Breast epithelium (tissue), 4 donors: ENCODE measurements around the gene MCRIP2. TPM values are rescaled to one million over a fixed set of nuclear protein-coding genes. Genes with fewer than 3 reads are reported as not detected.

ENCODE experiments used
- DNase-seq, 2 donors: peaks; one replicate each; pipeline ENCODE4 v3.0.0-alpha.2; 2019; ENCODE audit warnings: low spot score in 2 of 2
- H3K27ac ChIP-seq, 2 donors: fragments of 200-600 bp; sonication (generic) in 1 of 2; one replicate each; pipeline ENCODE4 v1.5.1; 2016 to 2019; ENCODE audit warnings: mild to moderate bottlenecking in 1 of 2
- H3K27me3 ChIP-seq, 2 donors: fragments of 200-600 bp; sonication (generic) in 1 of 2; one replicate each; pipeline versions ENCODE4 v1.5.1 to v1.6.0; 2017 to 2019; ENCODE audit warnings: control low read depth in 1 of 2, mild to moderate bottlenecking in 1 of 2
- H3K36me3 ChIP-seq: fragments of 200-600 bp; one replicate; pipeline ENCODE4 v1.5.1; 2019
- H3K4me1 ChIP-seq, 2 donors: fragments of 200-600 bp; sonication (generic); one replicate each; pipeline ENCODE4 v1.5.1; 2016 to 2019; ENCODE audit warnings: control low read depth in 1 of 2
- H3K4me3 ChIP-seq, 3 donors: fragments of 200-600 bp; sonication (generic); 1 replicate in 2 of 3; 2 replicates in 1 of 3; pipeline ENCODE4 v1.5.1; 2016 to 2019; ENCODE audit warnings: mild to moderate bottlenecking in 3 of 3, moderate library complexity in 2 of 3
- H3K9me3 ChIP-seq, 2 donors: fragments of 200-600 bp; sonication (generic) in 1 of 2; one replicate each; pipeline ENCODE4 v1.5.1; 2016 to 2019; ENCODE audit warnings: control low read depth in 1 of 2
- CTCF ChIP-seq, 3 donors: fragments of 450-650 bp; IDR thresholded peaks; one replicate each; pipeline ENCODE4 v1.5.1; 2016 to 2017; ENCODE audit warnings: antibody characterized with exemption in 3 of 3, mild to moderate bottlenecking in 3 of 3, moderate library complexity in 3 of 3
- POLR2A ChIP-seq: fragments of 450-650 bp; IDR thresholded peaks from one replicate; pipeline ENCODE4 v1.6.1; 2016; ENCODE audit warnings: antibody characterized with exemption, mild to moderate bottlenecking, moderate library complexity
- POLR2AphosphoS5 ChIP-seq, 3 donors: sonication (generic); formaldehyde crosslinking; IDR thresholded peaks; one replicate each; pipeline ENCODE4 v1.6.1; 2017; ENCODE audit warnings: antibody characterized with exemption in 3 of 3
- intact Hi-C: fragments of 100-400 bp; cut with DNase I; formaldehyde crosslinking; loops from one replicate; pipeline ENCODE4 v1.15.1; 2023; ENCODE audit warnings: low total_unique reads
- total RNA-seq, 3 donors: library from RNA; depleted of rRNA; stranded (reverse); fragments of >200 nt; gene quantifications; one replicate each; pipeline ENCODE4 v1.1.0, GENCODE V29; 2016

The MCRIP2 gene
- total RNA-seq, 3 donors from 2014 or later = 26.8 to 39.7 (median 34.9) TPM

DNA sequence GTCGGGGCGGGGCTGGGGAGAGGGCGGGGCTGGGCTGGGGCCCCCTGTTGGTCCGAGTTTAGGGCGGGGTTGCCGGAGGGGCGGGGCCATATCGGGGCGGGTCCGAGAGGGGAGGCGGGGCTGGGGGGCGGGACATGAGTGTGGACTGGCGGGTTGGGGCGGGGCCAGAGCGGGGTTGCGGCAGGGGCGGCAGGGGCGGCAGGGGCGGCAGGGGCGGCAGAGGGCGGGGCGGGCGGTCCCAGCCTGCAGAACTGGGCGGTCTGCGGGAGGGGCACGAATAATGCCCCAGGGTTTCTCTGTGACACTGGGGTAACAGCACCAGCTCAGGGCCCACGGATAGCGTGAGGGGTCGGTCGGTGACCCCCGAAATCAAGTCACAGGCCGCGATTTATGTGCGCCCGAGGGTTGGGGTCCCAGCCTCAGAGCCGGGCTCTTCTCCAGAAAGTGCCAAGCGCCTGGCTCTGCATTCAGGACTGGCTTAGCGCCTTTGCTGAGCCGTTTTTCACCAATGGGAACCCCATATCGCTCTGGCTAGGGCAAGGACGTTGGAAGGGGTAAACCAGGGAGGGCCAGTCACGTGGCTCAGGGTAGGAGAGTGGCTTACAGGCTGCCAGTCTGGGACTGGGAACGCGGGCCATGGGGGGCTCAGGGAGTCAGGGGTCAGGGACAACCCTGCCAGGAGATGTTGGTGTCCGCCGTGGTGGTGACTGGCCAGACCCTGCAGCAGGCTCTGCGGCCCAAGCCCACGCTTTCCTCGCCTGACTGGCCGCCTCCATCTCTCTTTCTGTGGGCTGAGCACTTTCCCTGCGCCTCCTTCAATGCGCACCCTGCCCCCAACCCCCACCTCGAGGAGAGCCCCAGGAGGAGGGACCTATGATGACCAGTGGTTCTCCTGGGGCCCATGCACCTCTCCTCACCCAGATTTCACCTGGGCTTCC, 4.3 kb upstream of the MCRIP2 start:
- no peaks in the 10 kb centered on the region for H3K9me3 ChIP-seq
- DNase-seq = peak; percentile 85 to 96
- peak overlapping the region; percentile 79 to 90 (median 87) for H3K4me3 ChIP-seq
- peaks cover 0 to 3% of the 10 kb centered on the region in 2 donors for H3K4me1 ChIP-seq
- H3K36me3 ChIP-seq = no peaks in the 10 kb centered on the region
- TF ChIP-seq POLR2AphosphoS5 (IDR thresholded peaks at IDR 0.05) (no peak), CTCF (IDR thresholded peaks at IDR 0.05) (no peak), POLR2A (no peak)
- H3K27me3 ChIP-seq = no peaks in the 10 kb centered on the region
- intact Hi-C loops = no loop called here
- peak overlapping the region; percentile 93 to 95 for H3K27ac ChIP-seq

GRCh38 chr16:638034-638543, 3.5 kb upstream of the MCRIP2 start:
- peak overlapping the region in 1 of 2 donors; percentile 69 for H3K27ac ChIP-seq
- no peaks in the 10 kb centered on the region for H3K36me3 ChIP-seq
- peak overlapping the region in 1 of 3 donors; percentile 87 for H3K4me3 ChIP-seq
- TF ChIP-seq POLR2A = no peak
- H3K27me3 ChIP-seq = no peaks in the 10 kb centered on the region
- no peaks in the 10 kb centered on the region for H3K9me3 ChIP-seq
- intact Hi-C loops = no loop called here
- no peak for DNase-seq
- H3K4me1 ChIP-seq = peaks cover 0 to 8% of the 10 kb centered on the region in 2 donors

DNA sequence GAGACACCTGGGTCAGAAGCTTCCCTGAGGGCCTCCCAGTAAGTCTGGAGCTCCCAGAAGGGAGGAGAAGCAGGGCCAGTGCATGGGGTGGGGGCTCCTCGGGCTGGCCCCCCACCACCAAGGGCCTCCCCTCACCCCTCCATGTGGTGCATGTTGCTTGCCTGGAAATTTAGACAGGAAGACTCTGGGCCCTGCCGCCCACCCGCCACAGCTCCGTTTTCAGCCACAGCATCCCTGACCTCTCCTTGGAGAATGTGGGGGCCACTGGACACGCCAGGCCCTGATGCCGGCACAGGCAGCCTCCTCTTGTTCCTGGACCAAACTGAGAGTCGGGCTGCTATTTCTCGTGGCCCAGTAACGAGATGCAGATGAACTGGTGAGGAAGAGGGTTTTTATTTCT, 2.8 kb upstream of the MCRIP2 start:
- intact Hi-C loops = no loop called here
- Histone ChIP-seq H3K27ac (peak overlapping the region in 1 of 2 donors; percentile 69), H3K4me1 (peaks cover 0 to 10% of the 10 kb centered on the region in 2 donors), H3K36me3 (no peaks in the 10 kb centered on the region), H3K9me3 (no peaks in the 10 kb centered on the region), H3K4me3 (no peak overlapping the region), H3K27me3 (no peaks in the 10 kb centered on the region)
- no peak for DNase-seq
- TF ChIP-seq POLR2AphosphoS5 (IDR thresholded peaks at IDR 0.05) = no peak

- Histone ChIP-seq H3K4me3 (no peak overlapping the region), H3K36me3 (no peaks in the 10 kb centered on the region), H3K9me3 (no peaks in the 10 kb centered on the region), H3K27me3 (no peaks in the 10 kb centered on the region), H3K4me1 (peaks cover 0 to 7% of the 10 kb centered on the region in 2 donors), H3K27ac (no peak overlapping the region)
- no peak for TF ChIP-seq CTCF (IDR thresholded peaks at IDR 0.05)
- TF ChIP-seq POLR2AphosphoS5 (IDR thresholded peaks at IDR 0.05) = no peak
- intact Hi-C loops = no loop called here
- DNase-seq = no peak
Observed at GRCh38 chr16:640614-641013, 1.0 kb upstream of the MCRIP2 start.

- intact Hi-C loops = no loop called here
Observed at GRCh38 chr16:642189-643049, 791 bp downstream of the MCRIP2 start.

More at GRCh38 chr16:642189-643049, 791 bp downstream of the MCRIP2 start:
- H3K4me1 ChIP-seq = peaks cover 0 to 19% of the 10 kb centered on the region in 2 donors
- peak overlapping the region; percentile 75 to 88 for H3K27ac ChIP-seq
- peak overlapping the region; percentile 65 to 94 (median 79) for H3K4me3 ChIP-seq
- H3K27me3 ChIP-seq = no peaks in the 10 kb centered on the region
- H3K36me3 ChIP-seq = no peaks in the 10 kb centered on the region
- no peak for DNase-seq
- no peaks in the 10 kb centered on the region for H3K9me3 ChIP-seq
- no peak for TF ChIP-seq CTCF (IDR thresholded peaks at IDR 0.05)
- no peak for TF ChIP-seq POLR2A
- TF ChIP-seq POLR2AphosphoS5 (IDR thresholded peaks at IDR 0.05) = no peak
